B cell (primary cell): ENCODE measurements around the gene TUFM. TPM values are rescaled to one million over a fixed set of nuclear protein-coding genes. Genes with fewer than 3 reads are reported as not detected.

ENCODE experiments used
- ATAC-seq: fragments of 200-7000 bp; cut with Tn5 transposase; one replicate; pipeline ENCODE4 v1.10.0; 2021; ENCODE audit warnings: low read depth, mild to moderate bottlenecking, moderate number of reproducible peaks, moderate library complexity
- CTCF ChIA-PET: fragments of 350-600 bp; sonication (Branson Sonifier 250); formaldehyde crosslinking; loops from one replicate; lab custom pipeline; 2021; ENCODE audit warnings: antibody characterized with exemption, inconsistent platforms; lab: Charles Lee
- POLR2A ChIA-PET: fragments of 350-600 bp; sonication (Branson Sonifier 250); formaldehyde crosslinking; loops from one replicate; lab custom pipeline; 2021; ENCODE audit warnings: antibody characterized with exemption; lab: Charles Lee
- DNase-seq: peaks from one replicate; pipeline ENCODE4 v3.0.0; 2013
- H2AFZ ChIP-seq: 2 replicates; pipeline ENCODE4 v1.6.1; 2012; ENCODE audit warnings: mild to moderate bottlenecking, low read depth, low read length; ENCODE audit not compliant: insufficient read depth, poor library complexity, severe bottlenecking
- H3K27ac ChIP-seq, 2 donors: 1 replicate in 1 of 2; 2 replicates in 1 of 2; pipeline ENCODE4 v1.5.1; 2012 to 2013; ENCODE audit warnings: low read length in 2 of 2, mild to moderate bottlenecking in 2 of 2, moderate library complexity in 1 of 2
- H3K27me3 ChIP-seq, 4 experiments: fragments of 200-600 bp in 1 of 4; sonication (generic) in 1 of 4; replicated peaks in 1 of 4; 1 replicate in 2 of 4; 2 replicates in 2 of 4; pipeline versions ENCODE4 v1.6.1 to v1.7.0; 2013 to 2016; ENCODE audit warnings: low read length in 3 of 4, mild to moderate bottlenecking in 2 of 4, mixed read lengths in 1 of 4, moderate library complexity in 1 of 4; ENCODE audit not compliant: insufficient read depth in 4 of 4, control insufficient read depth in 3 of 4; ENCODE audit errors: control extremely low read depth in 1 of 4
- H3K36me3 ChIP-seq, 2 experiments: replicated peaks in 1 of 2; 1 replicate in 1 of 2; 2 replicates in 1 of 2; pipeline versions ENCODE4 v1.6.1 to v1.7.1; 2013; ENCODE audit warnings: low read length in 1 of 2; ENCODE audit not compliant: insufficient read depth in 2 of 2, control insufficient read depth in 1 of 2; ENCODE audit errors: control extremely low read depth in 1 of 2, extremely low read depth in 1 of 2
- H3K4me1 ChIP-seq, 2 donors: fragments of 200-600 bp in 1 of 2; sonication (generic) in 1 of 2; 1 replicate in 1 of 2; 2 replicates in 1 of 2; pipeline versions ENCODE4 v1.5.1 to v1.6.1; 2013 to 2017; ENCODE audit warnings: low read length in 2 of 2; ENCODE audit not compliant: control insufficient read depth in 2 of 2, insufficient read depth in 2 of 2
- H3K4me2 ChIP-seq: replicated peaks from 2 replicates; pipeline ENCODE3; 2012; ENCODE audit warnings: mild to moderate bottlenecking, low read depth, low read length; ENCODE audit not compliant: poor library complexity, severe bottlenecking
- H3K4me3 ChIP-seq, 5 experiments: fragments of 200-600 bp in 1 of 5; sonication (generic) in 1 of 5; 1 replicate in 3 of 5; 2 replicates in 2 of 5; pipeline versions ENCODE4 v1.5.1 to v1.7.0; 2011 to 2016; ENCODE audit warnings: low read length in 4 of 5, mild to moderate bottlenecking in 4 of 5, low read depth in 2 of 5, control low read depth in 1 of 5, moderate library complexity in 1 of 5; ENCODE audit not compliant: insufficient read depth in 1 of 5; ENCODE audit errors: control extremely low read depth in 1 of 5, extremely low read depth in 1 of 5
- H3K79me2 ChIP-seq: fragments of 200-600 bp; sonication (generic); one replicate; pipeline ENCODE4 v1.6.0; 2016; ENCODE audit warnings: low read length; ENCODE audit not compliant: control insufficient read depth, insufficient read depth
- H3K9ac ChIP-seq: fragments of 200-600 bp; sonication (generic); 2 replicates; pipeline ENCODE4 v1.6.1; 2017; ENCODE audit warnings: mild to moderate bottlenecking, low read length, moderate library complexity
- H3K9me3 ChIP-seq, 3 donors: one replicate each; pipeline versions ENCODE4 v1.6.1 to v1.7.1; 2013; ENCODE audit warnings: low read length in 2 of 3; ENCODE audit not compliant: control insufficient read depth in 2 of 3, insufficient read depth in 1 of 3; ENCODE audit errors: control extremely low read depth in 1 of 3
- H4K20me1 ChIP-seq: 2 replicates; pipeline ENCODE4 v1.6.0; 2012; ENCODE audit warnings: mild to moderate bottlenecking, low read length; ENCODE audit not compliant: insufficient read depth, control insufficient read depth, poor library complexity, severe bottlenecking
- H3K27ac Mint-ChIP-seq: one replicate; pipeline ENCODE4 v1.8.0; 2021; ENCODE audit warnings: mixed read lengths
- H3K27me3 Mint-ChIP-seq: one replicate; pipeline ENCODE4 v1.8.0; 2021; ENCODE audit warnings: mixed read lengths
- H3K4me1 Mint-ChIP-seq: one replicate; pipeline ENCODE4 v1.8.0; 2021; ENCODE audit warnings: mixed read lengths
- H3K4me3 Mint-ChIP-seq: one replicate; pipeline ENCODE4 v1.8.0; 2021; ENCODE audit warnings: mixed read lengths
- H3K9me3 Mint-ChIP-seq: one replicate; pipeline ENCODE4 v1.8.0; 2022; ENCODE audit warnings: mixed read lengths; ENCODE audit not compliant: insufficient read depth
- CTCF ChIP-seq: fragments of 200-600 bp; IDR thresholded peaks from one replicate; pipeline ENCODE4 v1.8.0; 2022; ENCODE audit warnings: antibody characterized with exemption, mild to moderate bottlenecking
- EZH2 ChIP-seq: IDR thresholded peaks from 2 replicates; pipeline ENCODE4 v1.6.1; 2012; ENCODE audit warnings: borderline replicate concordance, low read depth, mild to moderate bottlenecking, moderate library complexity, low read length; ENCODE audit not compliant: insufficient read depth, poor library complexity, severe bottlenecking
- WGBS: methylation state at CpG from one replicate; pipeline ENCODE4 v1.1.5; 2013; ENCODE audit warnings: missing lambda C conversion rate; ENCODE audit not compliant: insufficient coverage; 5-methylcytosine and 5-hydroxymethylcytosine counted together
- intact Hi-C: fragments of 100-400 bp; cut with micrococcal nuclease; formaldehyde crosslinking; loops from one replicate; pipeline ENCODE4 v1.10.0; 2022
- polyA plus RNA-seq: library from polyadenylated mRNA; depleted of rRNA; stranded (reverse); fragments of >200 nt; gene quantifications from 2 replicates; pipeline ENCODE4 v1.2.3, GENCODE V29; 2012
- total RNA-seq, 2 donors: library from RNA; stranded (reverse); fragments of 120-200 nt in 1 of 2; gene quantifications; 1 replicate in 1 of 2; 2 replicates in 1 of 2; pipeline versions ENCODE4 v1.2.3 to v1.2.4, GENCODE V29; 2013 to 2022

Gene TUFM
- total and polyA plus RNA-seq, 2 donors (not counting 1 experiment from before 2014, with no cell fraction given), result 126 to 129 TPM

- Mint-ChIP-seq H3K4me3 (no peak overlapping the region), H3K4me1 (peaks cover 28% of the 10 kb centered on the region), H3K27ac (no peak overlapping the region), H3K9me3 (no peaks in the 10 kb centered on the region), H3K27me3 (no peaks in the 10 kb centered on the region)
- ATAC-seq (no peak), DNase-seq (no peak)
- TF ChIP-seq EZH2 (no peak), CTCF (no peak)
- no peak overlapping the region for H3K4me2 ChIP-seq
- H4K20me1 ChIP-seq, result peaks cover 28% of the 10 kb centered on the region
- peaks cover 2 to 36% of the 10 kb centered on the region in 2 experiments for H3K36me3 ChIP-seq
- no peak overlapping the region for H2AFZ ChIP-seq
- no peaks in the 10 kb centered on the region for H3K27me3 ChIP-seq
- H3K79me2 ChIP-seq, result peaks cover 4% of the 10 kb centered on the region
- H3K9me3 ChIP-seq, result no peaks in the 10 kb centered on the region
- 83% methylated on average over 2 of the region's 13 CpGs for WGBS
- no peak overlapping the region for H3K9ac ChIP-seq
- CTCF ChIA-PET, result interaction anchor here (1.1 kb wide), 1 partner anchor 78 kb away, joined by 3 read pairs; no protein-coding TSS in a partner anchor
- intact Hi-C loops, result no loop called here
- peaks cover 5 to 24% of the 10 kb centered on the region in 2 donors for H3K4me1 ChIP-seq
- no peak overlapping the region for H3K27ac ChIP-seq
- POLR2A ChIA-PET, result no interaction called here
- no peak overlapping the region for H3K4me3 ChIP-seq
Observed at GRCh38 chr16:28867241-28867640, 21.1 kb upstream of the TUFM start.

GRCh38 chr16:28866454-28866804, 20.3 kb upstream of the TUFM start:
- ChIA-PET POLR2A (interaction anchor here (0.5 to 5.1 kb wide), 2 partner anchors 19 to 43 kb away, joined by 7 to 56 read pairs; partner anchors contain the start of gene TUFM), CTCF (no interaction called here)
- peaks cover 2 to 29% of the 10 kb centered on the region in 2 experiments for H3K36me3 ChIP-seq
- no peak overlapping the region for H3K27ac ChIP-seq
- H3K79me2 ChIP-seq, result peaks cover 4% of the 10 kb centered on the region
- no peak overlapping the region for H3K9ac ChIP-seq
- H3K4me1 ChIP-seq, result peaks cover 5 to 25% of the 10 kb centered on the region in 2 donors
- DNase-seq (no peak), ATAC-seq (no peak)
- H3K4me3 ChIP-seq, result no peak overlapping the region
- no peaks in the 10 kb centered on the region for H3K27me3 ChIP-seq
- H3K4me3 Mint-ChIP-seq, result no peak overlapping the region
- no peaks in the 10 kb centered on the region for H3K9me3 ChIP-seq
- H3K27me3 Mint-ChIP-seq, result no peaks in the 10 kb centered on the region
- 98% methylated on average over 14 of the region's 17 CpGs for WGBS
- H3K4me2 ChIP-seq, result no peak overlapping the region
- intact Hi-C loops, result no loop called here
- peaks cover 28% of the 10 kb centered on the region for H3K4me1 Mint-ChIP-seq
- H2AFZ ChIP-seq, result no peak overlapping the region
- H3K9me3 Mint-ChIP-seq, result no peaks in the 10 kb centered on the region
- H3K27ac Mint-ChIP-seq, result no peak overlapping the region
- peaks cover 28% of the 10 kb centered on the region for H4K20me1 ChIP-seq
- TF ChIP-seq EZH2, result no peak
- no peak for TF ChIP-seq CTCF
